Smooth muscle cell (in vitro differentiated cells): ENCODE data around the gene DOC2A. TPM values are rescaled to one million over a fixed set of nuclear protein-coding genes. Genes with fewer than 3 reads are reported as not detected.

ENCODE experiments used
- DNase-seq: peaks from one replicate; lab custom pipeline; 2025; ENCODE audit not compliant: unreplicated experiment; lab: John Stamatoyannopoulos, UW
- H2AFZ ChIP-seq: fragments of 200-600 bp; sonication (generic); 2 replicates; pipeline ENCODE4 v1.6.0; 2016; ENCODE audit warnings: antibody characterized with exemption, low read depth, mild to moderate bottlenecking
- H3F3A ChIP-seq: fragments of 200-600 bp; sonication (generic); 2 replicates; pipeline ENCODE4 v1.6.0; 2017; ENCODE audit warnings: antibody characterized with exemption, low read depth
- H3K27ac ChIP-seq: fragments of 200-600 bp; sonication (generic); 2 replicates; pipeline ENCODE4 v1.5.1; 2016; ENCODE audit warnings: low read depth, mild to moderate bottlenecking
- H3K27me3 ChIP-seq: fragments of 200-600 bp; sonication (generic); 2 replicates; pipeline ENCODE4 v1.6.1; 2016; ENCODE audit warnings: low read depth, mild to moderate bottlenecking
- H3K36me3 ChIP-seq: fragments of 200-600 bp; sonication (generic); 2 replicates; pipeline ENCODE4 v1.5.1; 2016; ENCODE audit warnings: low read depth
- H3K4me1 ChIP-seq: fragments of 200-600 bp; sonication (generic); 2 replicates; pipeline ENCODE4 v1.5.1; 2016; ENCODE audit warnings: low read depth
- H3K4me2 ChIP-seq: fragments of 200-600 bp; sonication (generic); 2 replicates; pipeline ENCODE4 v1.6.0; 2016; ENCODE audit warnings: mild to moderate bottlenecking
- H3K4me3 ChIP-seq: fragments of 200-600 bp; sonication (generic); 2 replicates; pipeline ENCODE4 v1.5.1; 2016; ENCODE audit warnings: mild to moderate bottlenecking
- H3K79me2 ChIP-seq: fragments of 200-600 bp; sonication (generic); 2 replicates; pipeline ENCODE4 v1.6.0; 2016; ENCODE audit warnings: low read depth, mild to moderate bottlenecking
- H3K9ac ChIP-seq: fragments of 200-600 bp; sonication (generic); 2 replicates; pipeline ENCODE4 v1.6.0; 2016; ENCODE audit warnings: low read depth
- H3K9me3 ChIP-seq: fragments of 200-600 bp; sonication (generic); replicated peaks from 2 replicates; pipeline ENCODE4 v1.5.1; 2016; ENCODE audit warnings: low read depth
- H4K20me1 ChIP-seq: fragments of 200-600 bp; sonication (generic); 2 replicates; pipeline ENCODE4 v1.6.0; 2016; ENCODE audit warnings: low read depth
- WGBS: methylation state at CpG from one replicate; pipeline ENCODE4 v1.1.7; 2016; ENCODE audit warnings: low lambda C conversion rate; 5-methylcytosine and 5-hydroxymethylcytosine counted together
- polyA plus RNA-seq: library from polyadenylated mRNA; unstranded; fragments of >200 nt; fragmentation: Nextera tagmentation; extraction: Ambion mirVana; gene quantifications from 2 replicates; pipeline ENCODE4 v1.2.1, GENCODE V29; 2016
- total RNA-seq: library from RNA; depleted of rRNA; stranded (reverse); fragments of >200 nt; gene quantifications from 2 replicates; pipeline ENCODE4 v1.2.3, GENCODE V29; 2014
- TF ChIP-seq, protein P1 (sequence below): fragments of 200-600 bp; sonication (generic); IDR thresholded peaks from 2 replicates; pipeline ENCODE4 v1.5.1; 2017; ENCODE audit warnings: borderline replicate concordance, mild to moderate bottlenecking, antibody characterized with exemption; ENCODE audit not compliant: insufficient read depth, poor library complexity, severe bottlenecking

The DOC2A gene
- total RNA-seq (0.09 TPM in 1 of 2 replicates, not detected in the other), polyA plus RNA-seq (not detected in 2 replicates)

DNA sequence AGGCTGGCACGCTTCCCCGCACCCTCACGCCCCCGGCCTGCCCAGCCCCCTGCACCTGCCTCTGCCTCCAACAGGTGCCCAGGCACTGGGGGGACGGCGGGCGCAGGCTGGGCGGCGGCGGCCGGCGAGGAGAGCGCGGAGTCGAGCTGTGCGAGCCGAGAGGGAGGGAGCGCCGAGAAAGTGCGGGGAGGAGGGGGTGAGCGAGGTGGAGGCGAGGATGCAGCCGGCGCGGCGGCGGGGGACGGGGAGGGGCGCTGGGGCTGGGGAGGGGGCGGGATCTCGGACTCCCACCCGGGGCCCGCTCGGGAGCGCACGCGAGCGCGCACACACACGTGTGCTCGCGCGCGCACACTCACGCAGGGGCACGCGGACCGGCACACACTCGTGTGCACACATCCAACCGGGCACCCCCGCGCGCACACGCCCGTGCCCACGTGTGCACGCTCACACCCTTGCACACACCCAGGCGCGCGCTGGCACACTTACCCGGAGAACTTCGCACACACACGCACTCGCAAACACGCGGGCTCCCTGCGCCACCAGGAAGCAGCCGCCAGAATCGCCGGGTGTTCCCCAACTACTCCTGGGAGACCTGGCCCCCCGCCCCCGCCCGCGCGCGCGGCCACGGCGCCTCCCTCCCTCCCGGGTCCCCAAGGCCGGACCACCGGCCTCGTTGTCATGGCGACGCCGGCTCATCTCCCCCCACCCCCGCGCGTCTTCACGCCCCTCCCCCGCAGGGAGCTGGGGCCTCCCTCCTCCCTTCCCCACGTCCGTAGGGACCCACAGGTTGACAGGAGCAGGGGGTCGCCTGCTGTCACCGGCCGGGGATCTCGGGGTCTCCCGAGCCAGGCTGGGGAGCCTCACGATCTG is at the start of gene DOC2A:
Gene DOC2A, minus strand, starts transcription at position 184 of the 870 bp plus-strand sequence. CDS start 805 bp downstream, outside the sequence.
- no peak for DNase-seq
- TF ChIP-seq, protein P1, sequence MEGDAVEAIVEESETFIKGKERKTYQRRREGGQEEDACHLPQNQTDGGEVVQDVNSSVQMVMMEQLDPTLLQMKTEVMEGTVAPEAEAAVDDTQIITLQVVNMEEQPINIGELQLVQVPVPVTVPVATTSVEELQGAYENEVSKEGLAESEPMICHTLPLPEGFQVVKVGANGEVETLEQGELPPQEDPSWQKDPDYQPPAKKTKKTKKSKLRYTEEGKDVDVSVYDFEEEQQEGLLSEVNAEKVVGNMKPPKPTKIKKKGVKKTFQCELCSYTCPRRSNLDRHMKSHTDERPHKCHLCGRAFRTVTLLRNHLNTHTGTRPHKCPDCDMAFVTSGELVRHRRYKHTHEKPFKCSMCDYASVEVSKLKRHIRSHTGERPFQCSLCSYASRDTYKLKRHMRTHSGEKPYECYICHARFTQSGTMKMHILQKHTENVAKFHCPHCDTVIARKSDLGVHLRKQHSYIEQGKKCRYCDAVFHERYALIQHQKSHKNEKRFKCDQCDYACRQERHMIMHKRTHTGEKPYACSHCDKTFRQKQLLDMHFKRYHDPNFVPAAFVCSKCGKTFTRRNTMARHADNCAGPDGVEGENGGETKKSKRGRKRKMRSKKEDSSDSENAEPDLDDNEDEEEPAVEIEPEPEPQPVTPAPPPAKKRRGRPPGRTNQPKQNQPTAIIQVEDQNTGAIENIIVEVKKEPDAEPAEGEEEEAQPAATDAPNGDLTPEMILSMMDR, result no peak
- Histone ChIP-seq H2AFZ (no peak within 1 kb of the TSS), H3K27ac (no peak within 1 kb of the TSS), H3K79me2 (no peaks in the 10 kb centered on the region), H3K9me3 (no peaks in the 10 kb centered on the region), H4K20me1 (no peaks in the 10 kb centered on the region), H3F3A (no peaks in the 10 kb centered on the region), H3K4me3 (peak within 1 kb of the TSS; percentile 47), H3K27me3 (peaks cover 31% of the 10 kb centered on the region), H3K9ac (no peak within 1 kb of the TSS), H3K36me3 (no peaks in the 10 kb centered on the region), H3K4me2 (peak within 1 kb of the TSS; percentile 93), H3K4me1 (peaks cover 14% of the 10 kb centered on the region)
- WGBS, result under 1% methylated on average over 34 of the region's 99 CpGs

DNA sequence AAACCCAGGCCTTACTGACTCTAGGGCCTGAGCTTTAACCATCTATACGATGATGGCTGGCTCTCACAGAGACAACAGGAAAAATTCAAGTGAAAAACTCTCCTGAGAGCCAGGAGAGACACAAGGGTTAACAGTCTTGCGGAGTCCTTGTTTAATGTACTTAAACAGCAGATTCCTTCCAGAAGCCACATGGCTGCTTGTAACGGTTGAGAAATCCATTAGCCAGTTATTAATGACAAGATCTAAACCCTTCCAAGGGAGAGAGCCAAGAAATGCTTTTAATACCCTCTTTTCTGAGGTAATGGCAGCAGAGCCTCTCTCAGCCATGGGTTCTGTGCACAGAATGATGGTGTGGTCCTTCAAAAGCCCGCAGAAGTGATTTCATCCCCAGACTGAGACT is 49.5 kb upstream of the DOC2A start:
- Histone ChIP-seq H3K4me1 (peaks cover 22% of the 10 kb centered on the region), H3K27me3 (no peaks in the 10 kb centered on the region), H2AFZ (no peak overlapping the region), H3K79me2 (peaks cover 3% of the 10 kb centered on the region), H3K4me3 (no peak overlapping the region), H3K9ac (no peak overlapping the region), H3K9me3 (no peaks in the 10 kb centered on the region), H4K20me1 (no peaks in the 10 kb centered on the region), H3F3A (peaks cover 11% of the 10 kb centered on the region), H3K27ac (no peak overlapping the region), H3K36me3 (no peaks in the 10 kb centered on the region), H3K4me2 (no peak overlapping the region)
- TF ChIP-seq, protein P1, result no peak
- WGBS, result 66% methylated on average over 4 of the region's 4 CpGs
- DNase-seq, result no peak

- no peaks in the 10 kb centered on the region for H3K27me3 ChIP-seq
- H3F3A ChIP-seq, result peaks cover 13% of the 10 kb centered on the region
- no peaks in the 10 kb centered on the region for H3K9me3 ChIP-seq
- no peak overlapping the region for H3K4me3 ChIP-seq
- H3K4me2 ChIP-seq, result no peak overlapping the region
- H3K36me3 ChIP-seq, result no peaks in the 10 kb centered on the region
- H2AFZ ChIP-seq, result no peak overlapping the region
- H3K9ac ChIP-seq, result no peak overlapping the region
- H3K4me1 ChIP-seq, result peaks cover 8% of the 10 kb centered on the region
- DNase-seq, result no peak
- no peak overlapping the region for H3K27ac ChIP-seq
- TF ChIP-seq, protein P1, result peak; percentile 38
- no peaks in the 10 kb centered on the region for H3K79me2 ChIP-seq
- 51% methylated on average over 10 of the region's 10 CpGs for WGBS
- H4K20me1 ChIP-seq, result no peaks in the 10 kb centered on the region
Measured at GRCh38 chr16:30054959-30055553, 44.2 kb upstream of the DOC2A start.
